Spleen (tissue), 3 donors: ENCODE data around the gene MKLN1.

Experiments
- POLR2A ChIP-seq, 3 donors: fragments of 450-650 bp; IDR thresholded peaks; one replicate each; pipeline ENCODE4 v1.5.1; 2017; ENCODE audit warnings: antibody characterized with exemption in 3 of 3, mild to moderate bottlenecking in 1 of 3
- POLR2AphosphoS5 ChIP-seq, 3 donors: sonication (generic); formaldehyde crosslinking; IDR thresholded peaks; one replicate each; pipeline ENCODE4 v1.5.1; 2017; ENCODE audit warnings: antibody characterized with exemption in 3 of 3

DNA sequence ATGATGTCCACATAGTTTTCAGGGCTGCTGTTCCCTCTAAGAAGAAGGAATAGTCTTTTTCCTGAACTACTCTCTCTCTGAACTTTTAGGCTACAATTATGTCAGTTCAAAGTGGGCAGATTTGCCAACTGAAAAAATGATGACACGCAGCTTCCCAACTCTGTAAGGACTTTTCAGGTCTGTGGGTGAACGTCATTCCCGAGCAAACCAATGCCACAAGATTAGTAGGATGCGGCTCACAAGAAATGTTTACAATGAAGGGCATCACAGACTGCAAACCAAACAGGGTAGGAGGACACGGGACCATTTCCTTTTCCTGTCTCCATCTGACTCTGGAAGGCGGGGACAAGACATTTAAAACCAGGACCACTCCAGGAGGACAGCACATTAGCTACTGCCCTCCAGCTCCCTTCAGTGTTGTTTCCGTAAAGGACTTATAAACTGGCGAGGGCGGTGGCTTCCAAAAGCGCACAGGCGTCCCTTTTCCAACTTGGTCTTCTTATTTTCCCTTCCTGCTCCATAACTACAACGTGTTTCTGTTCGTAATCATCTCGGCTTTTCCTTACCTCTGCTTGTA is 539 bp upstream of the MKLN1 start:
- peak in 1 of 3 donors; percentile 4 for TF ChIP-seq POLR2A (IDR thresholded peaks at IDR 0.05)
- TF ChIP-seq POLR2AphosphoS5 (IDR thresholded peaks at IDR 0.05): peak in 1 of 3 donors; percentile 4
